OCI-LY7 (cell line): ENCODE data around the gene ZNF814. TPM values are rescaled to one million over a fixed set of nuclear protein-coding genes. Genes with fewer than 3 reads are reported as not detected.
A peak's percentile ranks its signal among the peaks of the same experiment; 100 is the strongest.
"Not testable (repeated sequence)": the region's sequence is repeated elsewhere in the genome, so short reads cannot be mapped to it uniquely, and the experiment has no call there.

Experiments used
- BruUV-seq: library from RNA; stranded (reverse); fragments of 400-500 nt; replicated peaks from 2 replicates; lab custom pipeline; 2021; lab: Mats Ljungman, UMichigan
- CTCF ChIA-PET: fragments of 300-600 bp; sonication (Branson Sonifier 250); formaldehyde crosslinking; loops from one replicate; lab custom pipeline; 2022; ENCODE audit warnings: antibody characterized with exemption; ENCODE audit not compliant: unreplicated experiment; lab: Charles Lee
- POLR2A ChIA-PET: fragments of 300-600 bp; sonication (Branson Sonifier 250); formaldehyde crosslinking; loops from one replicate; lab custom pipeline; 2022; ENCODE audit warnings: antibody characterized with exemption; lab: Charles Lee
- DNase-seq: peaks from one replicate; pipeline ENCODE4 v3.0.0-alpha.2; 2015; ENCODE audit warnings: low spot score
- H2AFZ ChIP-seq: fragments of 200-600 bp; sonication (generic), shearing (Covaris generic); 2 replicates; pipeline ENCODE4 v1.6.1; 2014; ENCODE audit warnings: mild to moderate bottlenecking, antibody characterized with exemption, low read length, moderate library complexity
- H3K27ac ChIP-seq: fragments of 200-600 bp; sonication (generic); 2 replicates; pipeline ENCODE4 v1.5.1; 2014; ENCODE audit warnings: mixed run types, low read depth, mild to moderate bottlenecking, moderate library complexity, low read length, inconsistent platforms; ENCODE audit not compliant: poor library complexity, severe bottlenecking
- H3K36me3 ChIP-seq: fragments of 200-600 bp; sonication (generic); 2 replicates; pipeline ENCODE4 v1.6.1; 2014; ENCODE audit warnings: mild to moderate bottlenecking, antibody characterized with exemption, low read length, moderate library complexity, mixed read lengths; ENCODE audit not compliant: insufficient read depth
- H3K4me1 ChIP-seq: fragments of 200-600 bp; sonication (generic); 2 replicates; pipeline ENCODE4 v1.5.1; 2014; ENCODE audit warnings: mild to moderate bottlenecking, low read length; ENCODE audit not compliant: insufficient read depth, poor library complexity, severe bottlenecking
- H3K4me2 ChIP-seq: fragments of 200-600 bp; sonication (generic); 2 replicates; pipeline ENCODE4 v1.6.1; 2014; ENCODE audit warnings: mild to moderate bottlenecking, low read length
- H3K4me3 ChIP-seq: fragments of 200-600 bp; sonication (generic); 2 replicates; pipeline ENCODE4 v1.5.1; 2014; ENCODE audit warnings: mild to moderate bottlenecking, low read depth, low read length; ENCODE audit not compliant: poor library complexity, severe bottlenecking
- H3K79me2 ChIP-seq: fragments of 200-600 bp; sonication (generic); 2 replicates; pipeline ENCODE4 v1.6.1; 2016; ENCODE audit warnings: low read depth, mild to moderate bottlenecking, low read length, moderate library complexity, mixed read lengths; ENCODE audit not compliant: insufficient read depth
- H3K9me2 ChIP-seq: fragments of 200-600 bp; sonication (generic); 2 replicates; pipeline ENCODE4 v1.6.1; 2016; ENCODE audit warnings: mild to moderate bottlenecking, low read length, mixed read lengths; ENCODE audit not compliant: insufficient read depth
- H3K9me3 ChIP-seq: fragments of 200-600 bp; sonication (generic); 2 replicates; pipeline ENCODE4 v1.6.1; 2014; ENCODE audit warnings: mild to moderate bottlenecking, mixed run types, low read length, mixed read lengths
- H4K20me1 ChIP-seq: fragments of 200-600 bp; sonication (generic); 2 replicates; pipeline ENCODE4 v1.6.1; 2014; ENCODE audit warnings: mild to moderate bottlenecking, antibody characterized with exemption, low read length, moderate library complexity, mixed read lengths; ENCODE audit not compliant: insufficient read depth
- EZH2phosphoT487 ChIP-seq: fragments of 200-600 bp; sonication (generic); IDR thresholded peaks from 2 replicates; pipeline ENCODE4 v1.6.1; 2018; ENCODE audit warnings: low read depth, borderline replicate concordance, mild to moderate bottlenecking, mixed run types, antibody characterized with exemption, low read length, moderate library complexity, mixed read lengths
- intact Hi-C: fragments of 100-400 bp; cut with micrococcal nuclease; formaldehyde crosslinking; loops from one replicate; pipeline ENCODE4 v1.10.0; 2022; ENCODE audit not compliant: unreplicated experiment
- total RNA-seq, 2 experiments: library from RNA; depleted of rRNA in 1 of 2; stranded (reverse); fragments of >200 nt in 1 of 2; shearing (Covaris generic) in 1 of 2; gene quantifications; 2 replicates each; pipeline ENCODE4 v1.2.3, GENCODE V29; 2014 to 2022
- TF ChIP-seq, protein P1 (sequence below): fragments of 200-600 bp; sonication (generic); conservative IDR thresholded peaks from 2 replicates; pipeline ENCODE4 v1.5.1; 2014; ENCODE audit warnings: mild to moderate bottlenecking, antibody characterized with exemption, low read length, moderate library complexity, mixed read lengths

The ZNF814 gene
- total RNA-seq, 2 experiments from 2014 or later, result 30.4 to 50.1 TPM

DNA sequence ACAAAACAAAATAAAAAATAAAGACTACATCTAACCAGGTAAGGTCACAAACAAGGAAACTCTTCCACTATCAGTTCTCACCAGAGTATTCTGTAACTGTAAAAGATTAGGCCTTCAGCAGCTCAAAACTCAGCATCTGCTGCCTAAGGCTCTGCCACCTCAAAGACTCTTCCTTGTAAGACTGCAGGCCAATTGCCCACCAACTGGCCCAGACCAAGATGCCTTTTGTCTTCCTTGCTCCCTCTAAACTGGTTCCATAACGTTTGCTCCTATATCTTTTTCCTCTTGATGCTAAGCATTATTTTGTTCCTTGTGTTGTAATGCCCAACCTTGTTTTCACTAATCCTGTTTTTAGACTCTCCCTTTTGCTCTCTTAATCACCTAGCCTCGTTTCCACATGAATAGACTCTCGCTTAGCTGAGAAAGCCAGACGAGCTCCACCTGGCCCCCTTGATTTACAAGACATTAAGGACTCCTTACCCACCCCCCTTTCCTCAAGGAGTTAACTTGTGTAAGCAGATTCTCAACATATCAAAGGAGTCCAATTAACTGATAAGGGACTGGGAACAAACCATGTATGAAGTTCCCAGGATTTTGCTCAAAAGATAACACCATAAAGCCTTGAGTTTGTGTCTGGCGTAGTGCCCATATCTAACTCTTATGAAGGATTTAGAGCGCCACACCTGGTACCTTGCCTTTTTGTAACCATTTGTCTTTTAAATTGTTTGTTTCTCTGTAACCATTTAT is 1.5 kb downstream of the ZNF814 start:
- peak overlapping the region; percentile 71 for H3K4me2 ChIP-seq
- no peak overlapping the region for H3K27ac ChIP-seq
- POLR2A ChIA-PET, result no interaction called here
- H2AFZ ChIP-seq, result no peak overlapping the region
- H3K79me2 ChIP-seq, result peaks cover 64% of the 10 kb centered on the region
- TF ChIP-seq EZH2phosphoT487, result no peak
- TF ChIP-seq, protein P1, sequence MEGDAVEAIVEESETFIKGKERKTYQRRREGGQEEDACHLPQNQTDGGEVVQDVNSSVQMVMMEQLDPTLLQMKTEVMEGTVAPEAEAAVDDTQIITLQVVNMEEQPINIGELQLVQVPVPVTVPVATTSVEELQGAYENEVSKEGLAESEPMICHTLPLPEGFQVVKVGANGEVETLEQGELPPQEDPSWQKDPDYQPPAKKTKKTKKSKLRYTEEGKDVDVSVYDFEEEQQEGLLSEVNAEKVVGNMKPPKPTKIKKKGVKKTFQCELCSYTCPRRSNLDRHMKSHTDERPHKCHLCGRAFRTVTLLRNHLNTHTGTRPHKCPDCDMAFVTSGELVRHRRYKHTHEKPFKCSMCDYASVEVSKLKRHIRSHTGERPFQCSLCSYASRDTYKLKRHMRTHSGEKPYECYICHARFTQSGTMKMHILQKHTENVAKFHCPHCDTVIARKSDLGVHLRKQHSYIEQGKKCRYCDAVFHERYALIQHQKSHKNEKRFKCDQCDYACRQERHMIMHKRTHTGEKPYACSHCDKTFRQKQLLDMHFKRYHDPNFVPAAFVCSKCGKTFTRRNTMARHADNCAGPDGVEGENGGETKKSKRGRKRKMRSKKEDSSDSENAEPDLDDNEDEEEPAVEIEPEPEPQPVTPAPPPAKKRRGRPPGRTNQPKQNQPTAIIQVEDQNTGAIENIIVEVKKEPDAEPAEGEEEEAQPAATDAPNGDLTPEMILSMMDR, result peak; percentile 56
- peak overlapping the region; percentile 93 for H3K4me3 ChIP-seq
- H3K9me2 ChIP-seq, result no peaks in the 10 kb centered on the region
- H3K9me3 ChIP-seq, result no peaks in the 10 kb centered on the region
- H4K20me1 ChIP-seq, result no peaks in the 10 kb centered on the region
- BruUV-seq, result no TSS peak
- CTCF ChIA-PET, result no interaction called here
- peaks cover 52% of the 10 kb centered on the region for H3K36me3 ChIP-seq
- intact Hi-C loops, result no loop called here
- no peak for DNase-seq
- peaks cover 13% of the 10 kb centered on the region for H3K4me1 ChIP-seq

DNA sequence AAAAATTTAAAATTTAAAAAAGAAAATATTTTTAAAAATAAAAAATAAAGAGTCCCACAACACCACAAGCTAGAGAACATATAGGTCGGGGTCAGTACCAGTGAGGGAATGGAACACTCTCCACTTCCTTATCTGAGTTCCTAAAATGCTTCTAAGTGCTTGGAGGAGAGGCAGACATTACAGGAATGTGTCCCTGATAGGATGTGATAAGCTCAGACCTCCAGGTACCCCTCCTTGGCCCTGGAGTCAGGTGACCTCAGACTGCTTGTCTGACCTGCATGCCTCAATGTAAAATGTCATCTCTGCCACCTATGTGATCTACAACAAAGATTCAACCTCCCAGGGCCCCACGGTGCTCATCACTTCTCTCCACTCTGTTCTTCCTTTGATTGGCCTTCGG is 2.8 kb downstream of the ZNF814 start:
- Histone ChIP-seq H3K36me3 (peaks cover 52% of the 10 kb centered on the region), H3K27ac (no peak overlapping the region), H2AFZ (no peak overlapping the region), H4K20me1 (no peaks in the 10 kb centered on the region), H3K9me2 (no peaks in the 10 kb centered on the region), H3K4me2 (peak overlapping the region; percentile 17; the same call in 1 of the 2 replicates), H3K9me3 (no peaks in the 10 kb centered on the region), H3K4me3 (no peak overlapping the region), H3K79me2 (peaks cover 64% of the 10 kb centered on the region), H3K4me1 (peaks cover 13% of the 10 kb centered on the region)
- TF ChIP-seq, protein P1, result no peak
- no peak for TF ChIP-seq EZH2phosphoT487
- POLR2A ChIA-PET, result interaction anchor here (0.9 kb wide), 1 partner anchor 31 kb away, joined by 3 read pairs; no protein-coding TSS in a partner anchor
- CTCF ChIA-PET, result no interaction called here
- intact Hi-C loops, result no loop called here
- TSS peak; percentile 15 for BruUV-seq
- DNase-seq, result no peak

DNA sequence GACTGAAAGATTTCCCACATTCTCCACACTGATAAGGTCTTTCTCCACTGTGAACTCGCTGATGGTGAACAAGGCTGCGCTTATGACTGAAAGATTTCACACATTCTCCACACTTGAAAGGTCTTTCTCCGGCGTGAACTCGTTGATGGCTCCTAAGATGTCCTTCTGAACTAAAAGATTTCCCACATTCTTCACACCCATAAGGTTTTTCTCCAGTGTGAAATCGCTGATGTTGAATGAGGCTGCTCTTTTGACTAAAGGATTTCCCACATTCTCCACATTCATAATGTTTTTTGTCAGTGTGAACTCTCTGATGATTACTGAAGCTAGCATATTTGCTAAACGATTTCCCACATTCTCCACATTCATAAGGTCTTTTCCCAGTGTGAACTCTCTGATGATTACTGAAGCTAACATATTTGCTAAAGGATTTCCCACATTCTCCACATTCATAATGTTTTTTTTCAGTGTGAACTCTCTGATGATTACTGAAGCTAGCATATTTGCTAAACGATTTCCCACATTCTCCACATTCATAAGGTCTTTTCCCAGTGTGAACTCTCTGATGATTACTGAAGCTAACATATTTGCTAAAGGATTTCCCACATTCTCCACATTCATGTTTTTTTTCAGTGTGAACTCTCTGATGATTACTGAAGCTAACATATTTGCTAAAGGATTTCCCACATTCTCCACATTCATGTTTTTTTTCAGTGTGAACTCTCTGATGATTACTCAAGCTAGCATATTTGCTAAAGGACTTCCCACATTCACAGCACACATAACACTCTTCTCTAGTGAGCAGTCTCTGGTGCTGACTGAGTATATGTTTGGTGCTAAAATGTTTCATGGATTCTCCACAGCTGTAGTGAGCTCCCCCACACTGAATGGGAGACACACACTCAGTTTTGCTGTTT is 14.7 kb downstream of the ZNF814 start:
- H3K79me2 ChIP-seq, result peaks cover 35% of the 10 kb centered on the region
- H2AFZ ChIP-seq, H3K27ac ChIP-seq, intact Hi-C loops, H4K20me1 ChIP-seq, H3K4me1 ChIP-seq, H3K4me2 ChIP-seq, H3K9me3 ChIP-seq, H3K9me2 ChIP-seq, POLR2A ChIA-PET, CTCF ChIA-PET, DNase-seq, H3K4me3 ChIP-seq: not testable (repeated sequence)
- H3K36me3 ChIP-seq, result peaks cover 78% of the 10 kb centered on the region
- BruUV-seq, result TSS peak; percentile 29
